IMR-90 (cell line): ENCODE results near the gene ZEB2. TPM values are rescaled to one million over a fixed set of nuclear protein-coding genes. Genes with fewer than 3 reads are reported as not detected.

Experiments used
- ATAC-seq: fragments of 200-7000 bp; cut with Tn5 transposase; 2 replicates; pipeline ENCODE4 v1.9.1; 2020; ENCODE audit warnings: low read depth, mild to moderate bottlenecking, moderate library complexity
- BruUV-seq: library from RNA; stranded (reverse); fragments of 400-500 nt; replicated peaks from 2 replicates; lab custom pipeline; 2021; lab: Mats Ljungman, UMichigan
- CTCF ChIA-PET: fragments of 300-600 bp; formaldehyde crosslinking; extraction: SDS; loops from one replicate; lab custom pipeline; 2021; ENCODE audit warnings: antibody characterized with exemption; lab: Yijun Ruan, JAX
- POLR2A ChIA-PET: fragments of 300-600 bp; sonication (Branson Sonifier 250); formaldehyde crosslinking; loops from one replicate; lab custom pipeline; 2022; ENCODE audit warnings: antibody characterized with exemption; ENCODE audit not compliant: unreplicated experiment; lab: Charles Lee
- DNase-seq: peaks from one replicate; pipeline ENCODE4 v3.0.0; 2013
- H2AFZ ChIP-seq: replicated peaks from 2 replicates; pipeline ENCODE3; 2013; ENCODE audit warnings: low read length, mild to moderate bottlenecking; ENCODE audit not compliant: poor library complexity
- H2AK5ac ChIP-seq: 2 replicates; pipeline ENCODE4 v1.6.1; 2013; ENCODE audit warnings: low read depth, low read length, inconsistent platforms
- H2AK9ac ChIP-seq: replicated peaks from 2 replicates; pipeline ENCODE3; 2013; ENCODE audit warnings: mild to moderate bottlenecking, low read depth, low read length, moderate library complexity; ENCODE audit not compliant: poor library complexity
- H2BK120ac ChIP-seq: 2 replicates; pipeline ENCODE4 v1.6.1; 2013; ENCODE audit warnings: low read depth, low read length, inconsistent platforms
- H2BK15ac ChIP-seq: 3 replicates; pipeline ENCODE4 v1.6.1; 2013; ENCODE audit warnings: low read depth, low read length, inconsistent platforms
- H2BK20ac ChIP-seq: 2 replicates; pipeline ENCODE4 v1.6.1; 2013; ENCODE audit warnings: low read depth, mild to moderate bottlenecking, inconsistent platforms, low read length, moderate library complexity
- H2BK5ac ChIP-seq: 2 replicates; pipeline ENCODE4 v1.6.1; 2013; ENCODE audit warnings: mild to moderate bottlenecking, low read depth, low read length, inconsistent platforms; ENCODE audit not compliant: poor library complexity, severe bottlenecking
- H3K14ac ChIP-seq: replicated peaks from 2 replicates; pipeline ENCODE4 v1.6.1; 2013; ENCODE audit warnings: low read depth, low read length, inconsistent platforms
- H3K18ac ChIP-seq: 2 replicates; pipeline ENCODE4 v1.6.1; 2013; ENCODE audit warnings: low read depth, low read length, control low read depth
- H3K23ac ChIP-seq: 2 replicates; pipeline ENCODE4 v1.6.1; 2013; ENCODE audit warnings: low read depth, low read length, inconsistent platforms
- H3K27ac ChIP-seq: 2 replicates; pipeline ENCODE4 v1.5.1; 2013; ENCODE audit warnings: mild to moderate bottlenecking, control low read depth, low read length; ENCODE audit not compliant: insufficient read depth
- H3K27me3 ChIP-seq: 2 replicates; pipeline ENCODE4 v1.6.1; 2013; ENCODE audit warnings: low read length; ENCODE audit not compliant: control insufficient read depth, insufficient read depth
- H3K36me3 ChIP-seq: 2 replicates; pipeline ENCODE4 v1.6.1; 2013; ENCODE audit warnings: low read length, mixed read lengths; ENCODE audit not compliant: control insufficient read depth, insufficient read depth
- H3K4ac ChIP-seq: 2 replicates; pipeline ENCODE4 v1.6.1; 2013; ENCODE audit warnings: low read depth, low read length, inconsistent platforms
- H3K4me1 ChIP-seq: 2 replicates; pipeline ENCODE4 v1.6.1; 2013; ENCODE audit warnings: low read length, mixed read lengths; ENCODE audit not compliant: control insufficient read depth, insufficient read depth
- H3K4me2 ChIP-seq: 2 replicates; pipeline ENCODE4 v1.6.1; 2013; ENCODE audit warnings: low read depth, mild to moderate bottlenecking, control low read depth, low read length, moderate library complexity
- H3K4me3 ChIP-seq: 2 replicates; pipeline ENCODE4 v1.5.1; 2013; ENCODE audit warnings: low read depth, mild to moderate bottlenecking, control low read depth, low read length, moderate library complexity; ENCODE audit not compliant: insufficient read depth
- H3K56ac ChIP-seq: 2 replicates; pipeline ENCODE4 v1.6.1; 2013; ENCODE audit warnings: low read length, inconsistent platforms; ENCODE audit not compliant: insufficient read depth; ENCODE audit errors: extremely low read depth
- H3K79me1 ChIP-seq, 2 experiments: 2 replicates each; pipeline ENCODE4 v1.6.1; 2013; ENCODE audit warnings: low read length in 2 of 2, inconsistent platforms in 1 of 2, low read depth in 1 of 2
- H3K9ac ChIP-seq: 2 replicates; pipeline ENCODE4 v1.6.1; 2013; ENCODE audit warnings: low read depth, low read length, control low read depth
- H3K9me1 ChIP-seq: 2 replicates; pipeline ENCODE4 v1.6.1; 2013; ENCODE audit warnings: low read length, inconsistent platforms; ENCODE audit not compliant: insufficient read depth
- H3K9me3 ChIP-seq: 2 replicates; pipeline ENCODE4 v1.6.1; 2013; ENCODE audit warnings: low read length; ENCODE audit not compliant: control insufficient read depth, insufficient read depth
- H4K20me1 ChIP-seq: 2 replicates; pipeline ENCODE4 v1.6.1; 2013; ENCODE audit warnings: low read length, inconsistent platforms; ENCODE audit not compliant: insufficient read depth
- H4K5ac ChIP-seq: 2 replicates; pipeline ENCODE4 v1.6.1; 2013; ENCODE audit warnings: mild to moderate bottlenecking, low read depth, low read length, control low read depth
- H4K8ac ChIP-seq, 2 experiments: 2 replicates each; pipeline ENCODE4 v1.6.1; 2013; ENCODE audit warnings: low read depth in 2 of 2, low read length in 2 of 2, control low read depth in 1 of 2, inconsistent platforms in 1 of 2
- H4K91ac ChIP-seq: 2 replicates; pipeline ENCODE4 v1.6.1; 2013; ENCODE audit warnings: low read depth, low read length, inconsistent platforms; ENCODE audit not compliant: insufficient read depth
- CEBPB ChIP-seq: IDR thresholded peaks from 2 replicates; pipeline ENCODE4 v1.6.1; 2012; ENCODE audit warnings: low read depth, low read length, improper control_type of control experiment
- CHD1 ChIP-seq: IDR thresholded peaks from 2 replicates; pipeline ENCODE4 v1.6.1; 2012; ENCODE audit warnings: low read depth, low read length, improper control_type of control experiment
- FOS ChIP-seq: fragments of 150-350 bp; IDR thresholded peaks from 2 replicates; pipeline ENCODE4 v1.6.1; 2016; ENCODE audit warnings: low read depth, low read length
- MAFK ChIP-seq: IDR thresholded peaks from 2 replicates; pipeline ENCODE4 v1.6.1; 2012; ENCODE audit warnings: low read depth, low read length, improper control_type of control experiment
- MAZ ChIP-seq: IDR thresholded peaks from 2 replicates; pipeline ENCODE4 v1.6.1; 2012; ENCODE audit warnings: low read depth, mild to moderate bottlenecking, low read length, improper control_type of control experiment, moderate library complexity, borderline replicate concordance
- MXI1 ChIP-seq: IDR thresholded peaks from 2 replicates; pipeline ENCODE4 v1.6.1; 2012; ENCODE audit warnings: low read depth, mild to moderate bottlenecking, low read length, moderate library complexity, borderline replicate concordance
- NFE2L2 ChIP-seq: fragments of 150-350 bp; IDR thresholded peaks from 2 replicates; pipeline ENCODE4 v1.6.1; 2016; ENCODE audit warnings: low read depth, mild to moderate bottlenecking, low read length
- POLR2A ChIP-seq: IDR thresholded peaks from 2 replicates; pipeline ENCODE4 v1.6.1; 2012; ENCODE audit warnings: mild to moderate bottlenecking, low read depth, low read length
- RAD21 ChIP-seq: IDR thresholded peaks from 2 replicates; pipeline ENCODE4 v1.6.1; 2012; ENCODE audit warnings: low read length, improper control_type of control experiment
- RFX5 ChIP-seq: IDR thresholded peaks from 2 replicates; pipeline ENCODE4 v1.8.0; 2012; ENCODE audit warnings: low read depth, mild to moderate bottlenecking, low read length, moderate library complexity
- WGBS, 2 experiments: methylation state at CpG; one replicate each; pipeline versions ENCODE4 v1.1.5 to v1.1.7; 2013; ENCODE audit warnings: missing lambda C conversion rate in 2 of 2; ENCODE audit not compliant: insufficient read length in 1 of 2; ENCODE audit errors: extremely low coverage in 2 of 2; 5-methylcytosine and 5-hydroxymethylcytosine counted together
- dilution Hi-C: fragments of 300-500 bp; cut with HindIII; formaldehyde crosslinking; loops from one replicate; pipeline ENCODE4 v1.14.3; 2018; ENCODE audit warnings: low sequenced_read_pairs; ENCODE audit not compliant: unreplicated experiment
- in situ Hi-C: fragments of 300-500 bp; cut with MboI; formaldehyde crosslinking; loops from 3 replicates; pipeline ENCODE4 v1.14.3; 2019; ENCODE audit warnings: low sequenced_read_pairs, inconsistent platforms, mixed read lengths
- intact Hi-C: fragments of 100-400 bp; cut with micrococcal nuclease; formaldehyde crosslinking; loops from 2 replicates; pipeline ENCODE4 v1.10.0; 2022
- polyA plus RNA-seq, 3 experiments: library from polyadenylated mRNA; depleted of rRNA; stranded (reverse); fragments of >200 nt; gene quantifications; 2 replicates each; pipeline ENCODE4 v1.2.3, GENCODE V29; 2012; ENCODE audit warnings: low replicate concordance in 1 of 3
- total RNA-seq: library from RNA; depleted of rRNA; stranded (reverse); fragments of >200 nt; gene quantifications from 2 replicates; pipeline ENCODE4 v1.2.3, GENCODE V29; 2012
- TF ChIP-seq, protein P1 (sequence below): conservative IDR thresholded peaks from 2 replicates; pipeline ENCODE4 v1.5.1; 2012; ENCODE audit warnings: mild to moderate bottlenecking, low read depth, low read length, improper control_type of control experiment

ZEB2 gene
- total and polyA plus RNA-seq, 2 of the 4 experiments (the other 2 are of a cell fraction): 22.4 to 50.9 TPM

- Histone ChIP-seq H3K79me1 (peaks cover 40 to 73% of the 10 kb centered on the region in 2 experiments), H3K4me1 (peaks cover 17% of the 10 kb centered on the region), H2BK15ac (no peak overlapping the region), H4K20me1 (peaks cover 26% of the 10 kb centered on the region; the same call in 1 of the 2 replicates), H3K9me1 (peaks cover 10% of the 10 kb centered on the region), H2BK120ac (no peak overlapping the region), H3K9ac (no peak overlapping the region), H2BK5ac (no peak overlapping the region), H3K14ac (no peak overlapping the region), H3K18ac (no peak overlapping the region), H3K4me2 (no peak overlapping the region), H3K23ac (no peak overlapping the region), H2AK9ac (no peak overlapping the region), H3K56ac (no peak overlapping the region), H2AFZ (no peak overlapping the region), H3K4me3 (no peak overlapping the region), H3K27ac (no peak overlapping the region), H2BK20ac (no peak overlapping the region), H4K5ac (no peak overlapping the region), H4K91ac (no peak overlapping the region), H4K8ac (no peak overlapping the region), H3K27me3 (no peaks in the 10 kb centered on the region), H3K4ac (no peak overlapping the region), H3K36me3 (peaks cover 14% of the 10 kb centered on the region), H3K9me3 (no peaks in the 10 kb centered on the region), H2AK5ac (no peak overlapping the region)
- dilution Hi-C loops: no loop called here
- peak; percentile 54; the same call in 1 of the 2 replicates for ATAC-seq
- in situ Hi-C loops: loop anchor here (25.0 kb wide), 2 partner anchors 989 to 1811 kb away; no protein-coding TSS in a partner anchor
- TF ChIP-seq NFE2L2 (no peak), RFX5 (no peak), CEBPB (no peak), MAZ (no peak), CHD1 (no peak), RAD21 (no peak), FOS (0 out of 2 replicates have a peak, but pooled peaks have one; percentile 4), POLR2A (no peak), MAFK (peak; percentile 40; the same call in 1 of the 2 replicates), MXI1 (no peak)
- TF ChIP-seq, protein P1, sequence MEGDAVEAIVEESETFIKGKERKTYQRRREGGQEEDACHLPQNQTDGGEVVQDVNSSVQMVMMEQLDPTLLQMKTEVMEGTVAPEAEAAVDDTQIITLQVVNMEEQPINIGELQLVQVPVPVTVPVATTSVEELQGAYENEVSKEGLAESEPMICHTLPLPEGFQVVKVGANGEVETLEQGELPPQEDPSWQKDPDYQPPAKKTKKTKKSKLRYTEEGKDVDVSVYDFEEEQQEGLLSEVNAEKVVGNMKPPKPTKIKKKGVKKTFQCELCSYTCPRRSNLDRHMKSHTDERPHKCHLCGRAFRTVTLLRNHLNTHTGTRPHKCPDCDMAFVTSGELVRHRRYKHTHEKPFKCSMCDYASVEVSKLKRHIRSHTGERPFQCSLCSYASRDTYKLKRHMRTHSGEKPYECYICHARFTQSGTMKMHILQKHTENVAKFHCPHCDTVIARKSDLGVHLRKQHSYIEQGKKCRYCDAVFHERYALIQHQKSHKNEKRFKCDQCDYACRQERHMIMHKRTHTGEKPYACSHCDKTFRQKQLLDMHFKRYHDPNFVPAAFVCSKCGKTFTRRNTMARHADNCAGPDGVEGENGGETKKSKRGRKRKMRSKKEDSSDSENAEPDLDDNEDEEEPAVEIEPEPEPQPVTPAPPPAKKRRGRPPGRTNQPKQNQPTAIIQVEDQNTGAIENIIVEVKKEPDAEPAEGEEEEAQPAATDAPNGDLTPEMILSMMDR: no peak
- WGBS, 2 experiments: no CpG with 5 or more reads among the region's 3 CpGs
- ChIA-PET CTCF (no interaction called here), POLR2A (no interaction called here)
- intact Hi-C loops: no loop called here
- peak; percentile 67 for DNase-seq
- BruUV-seq: no TSS peak
These were observed 18.8 kb downstream of the ZEB2 start for GRCh38 chr2:144501118-144501517.
